CD4-positive, CD25-positive, alpha-beta regulatory T cell (primary cell): ENCODE data around the gene YBEY. TPM values are rescaled to one million over a fixed set of nuclear protein-coding genes. Genes with fewer than 3 reads are reported as not detected.

Experiments
- ATAC-seq, 2 donors: fragments of 150-1000 bp; cut with Tn5 transposase; one replicate each; pipeline ENCODE4 v1.10.0; 2021; ENCODE audit warnings: low read depth in 2 of 2, moderate number of reproducible peaks in 2 of 2, moderate library complexity in 1 of 2
- DNase-seq, 3 donors: peaks; one replicate each; pipeline versions ENCODE4 v3.0.0 to v3.0.0-alpha.2; 2012 to 2022; ENCODE audit warnings: mixed read lengths in 1 of 3
- H3K27ac ChIP-seq: one replicate; pipeline ENCODE4 v1.7.0; 2013; ENCODE audit warnings: mild to moderate bottlenecking, low read length; ENCODE audit not compliant: insufficient read depth, poor library complexity, severe bottlenecking
- H3K27me3 ChIP-seq: one replicate; pipeline ENCODE4 v1.7.0; 2013; ENCODE audit warnings: low read length; ENCODE audit not compliant: control insufficient read depth, insufficient read depth
- H3K36me3 ChIP-seq: one replicate; pipeline ENCODE4 v1.7.0; 2013; ENCODE audit warnings: mild to moderate bottlenecking, low read length, moderate library complexity; ENCODE audit not compliant: control insufficient read depth, insufficient read depth
- H3K4me1 ChIP-seq: 2 replicates; pipeline ENCODE4 v1.7.0; 2013; ENCODE audit warnings: mild to moderate bottlenecking, low read length; ENCODE audit not compliant: insufficient read depth, control insufficient read depth, poor library complexity, severe bottlenecking
- H3K4me3 ChIP-seq: one replicate; pipeline ENCODE4 v1.7.0; 2013; ENCODE audit warnings: low read depth, mild to moderate bottlenecking, low read length, moderate library complexity
- H3K9me3 ChIP-seq, 2 experiments: 1 replicate in 1 of 2; 2 replicates in 1 of 2; pipeline ENCODE4 v1.7.0; 2013; ENCODE audit warnings: low read length in 2 of 2, mild to moderate bottlenecking in 1 of 2, moderate library complexity in 1 of 2; ENCODE audit not compliant: control insufficient read depth in 2 of 2
- H3K27ac Mint-ChIP-seq, 3 donors: one replicate each; pipeline ENCODE4 v1.8.0; 2020 to 2022; ENCODE audit warnings: mild to moderate bottlenecking in 3 of 3, mixed read lengths in 3 of 3, moderate library complexity in 2 of 3
- H3K27me3 Mint-ChIP-seq: one replicate; pipeline ENCODE4 v1.8.0; 2022; ENCODE audit warnings: mild to moderate bottlenecking, mixed read lengths
- H3K36me3 Mint-ChIP-seq: one replicate; pipeline ENCODE4 v1.8.0; 2020; ENCODE audit warnings: mixed read lengths
- H3K4me1 Mint-ChIP-seq, 4 donors: one replicate each; pipeline ENCODE4 v1.8.0; 2020 to 2022; ENCODE audit warnings: mixed read lengths in 4 of 4, mild to moderate bottlenecking in 1 of 4
- H3K4me3 Mint-ChIP-seq, 4 donors: one replicate each; pipeline ENCODE4 v1.8.0; 2020 to 2022; ENCODE audit warnings: mild to moderate bottlenecking in 4 of 4, mixed read lengths in 4 of 4, moderate library complexity in 3 of 4
- H3K9me3 Mint-ChIP-seq, 7 donors: one replicate each; pipeline ENCODE4 v1.8.0; 2020 to 2022; ENCODE audit warnings: mixed read lengths in 7 of 7, mild to moderate bottlenecking in 3 of 7, moderate library complexity in 2 of 7
- polyA plus RNA-seq, 4 donors: library from polyadenylated mRNA; unstranded; fragments of 300-500 nt; fragmentation: Illumina TruSeq; gene quantifications; one replicate each; pipeline ENCODE4 v1.2.3, GENCODE V29; 2021
- total RNA-seq: library from RNA; stranded (reverse); gene quantifications from one replicate; pipeline ENCODE4 v1.2.3, GENCODE V29; 2022

Gene YBEY
- total and polyA plus RNA-seq, 5 donors from 2014 or later = 10.9 to 18.3 (median 14.3) TPM

DNA sequence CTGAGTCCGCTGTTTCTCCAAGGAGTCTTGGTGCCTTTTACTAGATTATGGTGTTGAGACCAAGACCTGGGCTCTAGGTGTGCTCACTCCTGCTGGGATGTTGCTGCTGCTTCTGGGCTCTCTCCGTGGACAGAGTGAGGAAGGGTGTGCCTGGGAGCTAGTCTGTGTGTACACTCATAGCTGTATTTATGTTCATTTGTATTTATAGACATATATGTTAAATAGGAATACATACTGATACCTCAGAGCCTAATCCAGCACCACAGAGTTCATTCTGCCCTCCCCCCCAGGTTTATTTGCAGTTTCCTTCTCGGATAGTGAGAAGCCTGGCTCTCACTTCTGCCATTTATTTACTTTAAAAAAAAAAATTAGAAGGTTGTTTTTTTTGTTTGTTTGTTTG lies 50.5 kb downstream of the YBEY start:
- ATAC-seq = no peak
- no peak for DNase-seq
- no peak overlapping the region for H3K4me3 Mint-ChIP-seq
- no peaks in the 10 kb centered on the region for H3K9me3 Mint-ChIP-seq
- H3K4me1 Mint-ChIP-seq = peaks cover 0 to 9% (median 3%) of the 10 kb centered on the region in 4 donors
- no peaks in the 10 kb centered on the region for H3K27me3 Mint-ChIP-seq
- Histone ChIP-seq H3K36me3 (peaks cover 45% of the 10 kb centered on the region), H3K27ac (no peak overlapping the region), H3K27me3 (no peaks in the 10 kb centered on the region), H3K9me3 (no peaks in the 10 kb centered on the region), H3K4me3 (no peak overlapping the region), H3K4me1 (no peaks in the 10 kb centered on the region)
- H3K36me3 Mint-ChIP-seq = peaks cover 36% of the 10 kb centered on the region
- no peak overlapping the region for H3K27ac Mint-ChIP-seq

DNA sequence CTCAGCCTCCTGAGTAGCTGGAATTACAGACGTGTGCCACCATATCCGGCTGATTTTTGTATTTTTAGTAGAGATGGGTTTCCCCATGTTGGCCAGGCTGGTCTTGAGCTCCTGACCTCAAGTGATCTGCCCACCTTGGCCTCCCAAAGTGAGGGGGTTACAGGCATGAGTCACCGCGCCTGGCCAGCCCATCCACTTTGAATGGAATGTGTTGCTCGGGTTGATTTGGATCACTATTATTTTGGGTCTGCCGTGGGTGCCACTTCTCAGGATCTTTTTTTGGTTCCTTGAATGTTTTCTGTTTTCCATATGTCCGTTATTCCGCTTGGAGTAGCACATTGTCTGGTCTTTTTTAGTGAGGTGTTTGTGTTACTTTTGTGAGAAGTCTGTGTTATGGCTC lies 54.9 kb downstream of the YBEY start:
- DNase-seq (no peak), ATAC-seq (no peak)
- peaks cover 42% of the 10 kb centered on the region for H3K36me3 ChIP-seq
- no peaks in the 10 kb centered on the region for H3K9me3 ChIP-seq
- no peaks in the 10 kb centered on the region for H3K4me1 ChIP-seq
- no peak overlapping the region for H3K27ac Mint-ChIP-seq
- no peak overlapping the region for H3K4me3 Mint-ChIP-seq
- peaks cover 39% of the 10 kb centered on the region for H3K36me3 Mint-ChIP-seq
- no peaks in the 10 kb centered on the region for H3K27me3 Mint-ChIP-seq
- no peaks in the 10 kb centered on the region for H3K27me3 ChIP-seq
- peaks cover 0 to 16% (median 5%) of the 10 kb centered on the region in 4 donors for H3K4me1 Mint-ChIP-seq
- H3K27ac ChIP-seq = no peak overlapping the region
- H3K9me3 Mint-ChIP-seq = no peaks in the 10 kb centered on the region
- no peak overlapping the region for H3K4me3 ChIP-seq

DNA sequence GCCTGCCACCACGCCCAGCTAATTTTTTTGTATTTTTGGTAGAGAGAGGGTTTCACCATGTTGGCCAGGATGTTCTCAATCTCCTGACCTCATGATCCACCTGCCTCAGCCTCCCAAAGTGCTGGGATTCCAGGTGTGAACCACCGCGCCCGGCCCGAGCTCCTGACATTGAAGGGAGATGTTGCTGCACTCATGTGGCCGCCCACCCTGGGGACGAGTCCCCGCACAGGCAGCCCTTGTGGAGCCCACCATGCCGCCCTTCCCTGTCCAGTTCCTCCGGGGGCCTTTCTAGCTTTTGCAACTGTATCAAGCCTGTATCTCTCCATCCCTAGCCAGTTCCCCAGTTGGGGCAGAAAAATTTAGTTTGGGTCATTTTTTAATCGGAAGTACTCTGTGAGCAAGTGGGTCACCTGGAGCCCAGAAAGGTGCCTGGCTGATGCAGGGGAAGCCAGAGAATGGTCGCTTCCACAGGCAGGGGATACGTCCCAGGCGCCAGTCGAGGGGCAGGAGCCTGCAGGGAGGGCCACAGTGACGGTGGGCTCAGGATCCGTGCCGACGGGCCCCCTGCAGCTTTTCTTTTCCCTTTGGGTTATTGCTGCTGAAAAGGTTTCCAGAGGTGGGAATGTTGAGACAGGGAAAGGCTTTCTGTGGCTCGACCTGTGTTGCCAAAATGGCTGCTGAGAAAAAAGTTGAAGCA lies 58.2 kb downstream of the YBEY start:
- no peaks in the 10 kb centered on the region for H3K27me3 ChIP-seq
- H3K4me1 ChIP-seq = no peaks in the 10 kb centered on the region
- no peak overlapping the region for H3K4me3 ChIP-seq
- Mint-ChIP-seq H3K4me3 (no peak overlapping the region), H3K36me3 (peaks cover 41% of the 10 kb centered on the region), H3K4me1 (peaks cover 0 to 12% (median 3%) of the 10 kb centered on the region in 4 donors), H3K9me3 (no peaks in the 10 kb centered on the region), H3K27ac (no peak overlapping the region), H3K27me3 (no peaks in the 10 kb centered on the region)
- peaks cover 41% of the 10 kb centered on the region for H3K36me3 ChIP-seq
- H3K9me3 ChIP-seq = no peaks in the 10 kb centered on the region
- no peak for DNase-seq
- no peak overlapping the region for H3K27ac ChIP-seq
- no peak for ATAC-seq

- Mint-ChIP-seq H3K36me3 (peaks cover 35% of the 10 kb centered on the region), H3K4me3 (no peak overlapping the region), H3K27me3 (no peaks in the 10 kb centered on the region), H3K4me1 (peaks cover 0 to 7% (median 3%) of the 10 kb centered on the region in 4 donors), H3K27ac (no peak overlapping the region), H3K9me3 (no peaks in the 10 kb centered on the region)
- no peak overlapping the region for H3K27ac ChIP-seq
- peaks cover 50% of the 10 kb centered on the region for H3K36me3 ChIP-seq
- no peak overlapping the region for H3K4me3 ChIP-seq
- H3K4me1 ChIP-seq = no peaks in the 10 kb centered on the region
- no peaks in the 10 kb centered on the region for H3K9me3 ChIP-seq
- no peaks in the 10 kb centered on the region for H3K27me3 ChIP-seq
- ATAC-seq (no peak), DNase-seq (no peak)
These were observed 59.7 kb downstream of the YBEY start for GRCh38 chr21:46345861-46346260.

- Mint-ChIP-seq H3K27ac (no peak overlapping the region), H3K4me3 (no peak overlapping the region), H3K4me1 (peaks cover 0 to 7% (median 3%) of the 10 kb centered on the region in 4 donors), H3K27me3 (no peaks in the 10 kb centered on the region), H3K9me3 (no peaks in the 10 kb centered on the region), H3K36me3 (peaks cover 38% of the 10 kb centered on the region)
- DNase-seq = no peak
- Histone ChIP-seq H3K9me3 (no peaks in the 10 kb centered on the region), H3K4me1 (no peaks in the 10 kb centered on the region), H3K36me3 (peaks cover 57% of the 10 kb centered on the region), H3K4me3 (no peak overlapping the region), H3K27me3 (no peaks in the 10 kb centered on the region), H3K27ac (no peak overlapping the region)
- ATAC-seq = no peak
These were observed 60.4 kb downstream of the YBEY start for GRCh38 chr21:46346296-46347202.

DNA sequence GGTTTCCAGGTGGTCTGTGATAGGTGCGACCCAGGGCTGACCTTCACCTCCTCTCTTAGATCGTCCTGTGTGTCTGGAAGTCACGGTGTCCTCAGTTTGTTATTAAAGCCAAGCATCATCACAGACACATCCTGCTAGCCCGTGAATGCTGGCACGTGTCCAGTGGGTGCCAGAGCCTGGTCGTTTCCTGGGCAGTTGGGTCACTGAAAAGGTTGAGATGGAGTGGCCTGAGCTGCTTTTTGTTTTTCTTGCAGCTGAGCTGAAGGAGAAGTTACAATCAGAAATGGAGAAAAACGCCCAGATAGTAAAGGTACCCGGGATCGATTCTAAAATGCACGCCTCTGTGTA lies 61.0 kb downstream of the YBEY start:
- DNase-seq (no peak), ATAC-seq (no peak)
- peaks cover 0 to 7% (median 3%) of the 10 kb centered on the region in 4 donors for H3K4me1 Mint-ChIP-seq
- no peak overlapping the region for H3K4me3 Mint-ChIP-seq
- Histone ChIP-seq H3K27ac (no peak overlapping the region), H3K9me3 (no peaks in the 10 kb centered on the region), H3K4me3 (no peak overlapping the region), H3K4me1 (no peaks in the 10 kb centered on the region), H3K36me3 (peaks cover 61% of the 10 kb centered on the region), H3K27me3 (no peaks in the 10 kb centered on the region)
- H3K27ac Mint-ChIP-seq = no peak overlapping the region
- H3K9me3 Mint-ChIP-seq = no peaks in the 10 kb centered on the region
- peaks cover 38% of the 10 kb centered on the region for H3K36me3 Mint-ChIP-seq
- no peaks in the 10 kb centered on the region for H3K27me3 Mint-ChIP-seq
